ENCODE measurements around the gene SPATA13. TPM values are rescaled to one million over a fixed set of nuclear protein-coding genes. Genes with fewer than 3 reads are reported as not detected.
"Not testable (repeated sequence)": the region's sequence is repeated elsewhere in the genome, so short reads cannot be mapped to it uniquely, and the experiment has no call there.

SPATA13 gene
- total RNA-seq, 1 experiment from 2014 or later: 14.1 TPM

GRCh38 chr13:24318878-24319277 is 158.4 kb downstream of the SPATA13 start:
- H3K36me3 Mint-ChIP-seq (ENCODE audit: insufficient read depth in 1 of 3, low read depth in 3 of 3); H3K4ac ChIP-seq (ENCODE audit: low read depth, low read length): not testable (repeated sequence)

GRCh38 chr13:24319641-24320040 is 159.1 kb downstream of the SPATA13 start:
- H3K27ac Mint-ChIP-seq; H3K9me3 ChIP-seq (ENCODE audit: control insufficient read depth, low read depth, low read length); H2BK12ac ChIP-seq (ENCODE audit: insufficient read length, low read depth, low read length); H3K4me1 Mint-ChIP-seq; H3K56ac ChIP-seq (ENCODE audit: insufficient read length, low read depth, low read length); H2AK5ac ChIP-seq (ENCODE audit: insufficient read length, low read length); H3K9me3 Mint-ChIP-seq; H2BK5ac ChIP-seq (ENCODE audit: insufficient read length, low read length); H3K79me2 ChIP-seq (ENCODE audit: insufficient read depth, low read length); H2BK20ac ChIP-seq (ENCODE audit: low read depth, low read length, poor library complexity, severe bottlenecking); H3K23me2 ChIP-seq (ENCODE audit: insufficient read length, low read depth, low read length, poor library complexity, severe bottlenecking); H3K18ac ChIP-seq (ENCODE audit: insufficient read length, low read depth, low read length); H2BK15ac ChIP-seq (ENCODE audit: low read depth, low read length); H3K27ac ChIP-seq (ENCODE audit: insufficient read length, low read depth, low read length); H4K20me1 ChIP-seq (ENCODE audit: control insufficient read depth, insufficient read depth, insufficient read length); H3K27me3 Mint-ChIP-seq (ENCODE audit: low read depth); H3K27me3 ChIP-seq (ENCODE audit: insufficient read depth, low read length); H3K14ac ChIP-seq (ENCODE audit: insufficient read depth, low read length); H2BK120ac ChIP-seq (ENCODE audit: low read depth, low read length, poor library complexity, severe bottlenecking); H3K4me1 ChIP-seq (ENCODE audit: insufficient read depth, low read length); DNase-seq; H2AFZ ChIP-seq (ENCODE audit: low read length); H3K4me2 ChIP-seq (ENCODE audit: insufficient read depth, insufficient read length, low read length); H4K91ac ChIP-seq (ENCODE audit: insufficient read length, low read depth, low read length); H3K36me3 Mint-ChIP-seq (ENCODE audit: insufficient read depth in 1 of 3, low read depth in 3 of 3); H3T11ph ChIP-seq (ENCODE audit: low read length); H3K9ac ChIP-seq (ENCODE audit: extremely low read depth, insufficient read length, low read length); H3K4ac ChIP-seq (ENCODE audit: low read depth, low read length); H4K8ac ChIP-seq (replicated peaks; ENCODE audit: insufficient read length, low read depth, low read length); H4K5ac ChIP-seq (ENCODE audit: insufficient read length, low read depth, low read length); H3K23ac ChIP-seq (ENCODE audit: insufficient read length, low read depth, low read length); H3K4me3 Mint-ChIP-seq; H3K79me1 ChIP-seq (ENCODE audit: insufficient read depth, low read depth, low read length, poor library complexity, severe bottlenecking): not testable (repeated sequence)
- no CpG with 5 or more reads among the region's 6 CpGs for WGBS (ENCODE audit: extremely low coverage, insufficient read length, low lambda C conversion rate)

More at GRCh38 chr13:24318878-24319277, 158.4 kb downstream of the SPATA13 start:
- H3K79me1 ChIP-seq (ENCODE audit: insufficient read depth, low read depth, low read length, poor library complexity, severe bottlenecking); H3K27me3 ChIP-seq (ENCODE audit: insufficient read depth, low read length); H3K9ac ChIP-seq (ENCODE audit: extremely low read depth, insufficient read length, low read length); H3K4me3 Mint-ChIP-seq; H3K4me1 Mint-ChIP-seq; H3K9me3 Mint-ChIP-seq; H2BK5ac ChIP-seq (ENCODE audit: insufficient read length, low read length); H4K20me1 ChIP-seq (ENCODE audit: control insufficient read depth, insufficient read depth, insufficient read length); H3K27ac ChIP-seq (ENCODE audit: insufficient read length, low read depth, low read length); H3K23ac ChIP-seq (ENCODE audit: insufficient read length, low read depth, low read length); H4K5ac ChIP-seq (ENCODE audit: insufficient read length, low read depth, low read length); H3K4me2 ChIP-seq (ENCODE audit: insufficient read depth, insufficient read length, low read length); H4K8ac ChIP-seq (replicated peaks; ENCODE audit: insufficient read length, low read depth, low read length); H3T11ph ChIP-seq (ENCODE audit: low read length); H3K27me3 Mint-ChIP-seq (ENCODE audit: low read depth); H3K14ac ChIP-seq (ENCODE audit: insufficient read depth, low read length); H3K4me1 ChIP-seq (ENCODE audit: insufficient read depth, low read length); H2BK20ac ChIP-seq (ENCODE audit: low read depth, low read length, poor library complexity, severe bottlenecking); H2AFZ ChIP-seq (ENCODE audit: low read length); H3K27ac Mint-ChIP-seq; H2BK15ac ChIP-seq (ENCODE audit: low read depth, low read length); H2AK5ac ChIP-seq (ENCODE audit: insufficient read length, low read length); H3K18ac ChIP-seq (ENCODE audit: insufficient read length, low read depth, low read length); DNase-seq; H2BK12ac ChIP-seq (ENCODE audit: insufficient read length, low read depth, low read length); H3K79me2 ChIP-seq (ENCODE audit: insufficient read depth, low read length); H3K56ac ChIP-seq (ENCODE audit: insufficient read length, low read depth, low read length); H2BK120ac ChIP-seq (ENCODE audit: low read depth, low read length, poor library complexity, severe bottlenecking); H3K9me3 ChIP-seq (ENCODE audit: control insufficient read depth, low read depth, low read length); H4K91ac ChIP-seq (ENCODE audit: insufficient read length, low read depth, low read length); H3K23me2 ChIP-seq (ENCODE audit: insufficient read length, low read depth, low read length, poor library complexity, severe bottlenecking): not testable (repeated sequence)
- no CpG with 5 or more reads among the region's 4 CpGs for WGBS (ENCODE audit: extremely low coverage, insufficient read length, low lambda C conversion rate)

Measured in H9 (cell line).